ENCODE measurements around the gene PCMTD2.

DNA sequence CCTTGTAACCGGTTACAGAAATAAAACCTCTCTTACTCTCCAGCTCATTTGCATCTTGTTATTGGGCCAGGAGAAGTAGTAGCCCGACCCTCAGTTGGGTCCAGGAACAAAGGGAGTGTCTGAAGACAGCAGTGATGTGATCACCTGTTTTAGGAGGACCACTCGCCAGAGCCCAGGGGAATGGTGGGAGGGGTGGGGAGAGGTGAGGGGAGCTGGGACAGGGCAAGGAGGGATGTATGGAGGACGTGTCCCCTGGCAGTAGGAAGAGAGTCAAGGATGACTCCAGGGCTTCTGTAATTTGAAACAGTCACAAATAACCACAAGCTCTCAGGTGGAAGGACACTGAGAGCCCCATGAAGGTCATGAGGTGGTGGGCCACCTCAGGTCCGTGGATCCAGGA is 1.4 kb upstream of the PCMTD2 start:
- no peak for TF ChIP-seq CEBPB (IDR thresholded peaks at IDR 0.05)
- TF ChIP-seq, protein P1, sequence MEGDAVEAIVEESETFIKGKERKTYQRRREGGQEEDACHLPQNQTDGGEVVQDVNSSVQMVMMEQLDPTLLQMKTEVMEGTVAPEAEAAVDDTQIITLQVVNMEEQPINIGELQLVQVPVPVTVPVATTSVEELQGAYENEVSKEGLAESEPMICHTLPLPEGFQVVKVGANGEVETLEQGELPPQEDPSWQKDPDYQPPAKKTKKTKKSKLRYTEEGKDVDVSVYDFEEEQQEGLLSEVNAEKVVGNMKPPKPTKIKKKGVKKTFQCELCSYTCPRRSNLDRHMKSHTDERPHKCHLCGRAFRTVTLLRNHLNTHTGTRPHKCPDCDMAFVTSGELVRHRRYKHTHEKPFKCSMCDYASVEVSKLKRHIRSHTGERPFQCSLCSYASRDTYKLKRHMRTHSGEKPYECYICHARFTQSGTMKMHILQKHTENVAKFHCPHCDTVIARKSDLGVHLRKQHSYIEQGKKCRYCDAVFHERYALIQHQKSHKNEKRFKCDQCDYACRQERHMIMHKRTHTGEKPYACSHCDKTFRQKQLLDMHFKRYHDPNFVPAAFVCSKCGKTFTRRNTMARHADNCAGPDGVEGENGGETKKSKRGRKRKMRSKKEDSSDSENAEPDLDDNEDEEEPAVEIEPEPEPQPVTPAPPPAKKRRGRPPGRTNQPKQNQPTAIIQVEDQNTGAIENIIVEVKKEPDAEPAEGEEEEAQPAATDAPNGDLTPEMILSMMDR (IDR thresholded peaks at IDR 0.05), result no peak
- TF ChIP-seq POLR2A (IDR thresholded peaks at IDR 0.05; ENCODE audit: low read length), result no peak
- no peak for TF ChIP-seq SMC3 (IDR thresholded peaks at IDR 0.05)
- TF ChIP-seq KDM1A (IDR thresholded peaks at IDR 0.05; ENCODE audit: low read depth), result no peak
- no peak for TF ChIP-seq NFE2L2 (conservative IDR thresholded peaks at IDR 0.05; ENCODE audit: low read length)
- TF ChIP-seq BHLHE40 (IDR thresholded peaks at IDR 0.05; ENCODE audit: low read depth, low read length), result no peak
- TF ChIP-seq BCL3 (IDR thresholded peaks at IDR 0.05), result no peak
- TF ChIP-seq POLR2AphosphoS2 (conservative IDR thresholded peaks at IDR 0.05; ENCODE audit: low read length), result no peak
